Activated CD8-positive, alpha-beta memory T cell treated with anti-CD3 and anti-CD28 coated beads, Interleukin-2, amount 50 U/mL, for 1 hour (primary cell): ENCODE measurements around the gene CLPX.
"Not testable (repeated sequence)": the region's sequence is repeated elsewhere in the genome, so short reads cannot be mapped to it uniquely, and the experiment has no call there.

Experiments
- DNase-seq: peaks from one replicate; pipeline ENCODE4 v3.0.0-alpha.2; 2020; ENCODE audit errors: extremely low read depth

The CLPX gene

DNA sequence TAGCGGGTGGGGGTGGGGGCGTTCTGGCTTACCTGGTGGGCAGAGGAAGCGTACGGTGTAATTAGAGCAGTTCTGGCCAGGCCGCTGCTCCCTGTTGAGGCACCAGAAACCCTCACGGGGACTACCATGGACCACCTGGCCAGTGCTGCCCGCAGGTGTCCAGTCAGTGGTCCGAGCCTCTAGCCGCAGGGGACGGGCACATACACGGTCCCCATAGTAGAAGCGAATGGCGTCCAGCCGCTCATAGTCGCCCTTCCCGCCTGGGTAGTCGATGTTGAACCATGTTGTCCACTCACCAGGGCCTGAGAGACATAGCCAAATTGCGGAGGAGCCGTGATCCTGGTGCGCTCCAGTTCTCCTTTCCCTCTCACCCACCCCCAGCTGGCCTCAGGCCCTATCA lies 21.6 kb upstream of the CLPX start:
- no peak for DNase-seq

DNA sequence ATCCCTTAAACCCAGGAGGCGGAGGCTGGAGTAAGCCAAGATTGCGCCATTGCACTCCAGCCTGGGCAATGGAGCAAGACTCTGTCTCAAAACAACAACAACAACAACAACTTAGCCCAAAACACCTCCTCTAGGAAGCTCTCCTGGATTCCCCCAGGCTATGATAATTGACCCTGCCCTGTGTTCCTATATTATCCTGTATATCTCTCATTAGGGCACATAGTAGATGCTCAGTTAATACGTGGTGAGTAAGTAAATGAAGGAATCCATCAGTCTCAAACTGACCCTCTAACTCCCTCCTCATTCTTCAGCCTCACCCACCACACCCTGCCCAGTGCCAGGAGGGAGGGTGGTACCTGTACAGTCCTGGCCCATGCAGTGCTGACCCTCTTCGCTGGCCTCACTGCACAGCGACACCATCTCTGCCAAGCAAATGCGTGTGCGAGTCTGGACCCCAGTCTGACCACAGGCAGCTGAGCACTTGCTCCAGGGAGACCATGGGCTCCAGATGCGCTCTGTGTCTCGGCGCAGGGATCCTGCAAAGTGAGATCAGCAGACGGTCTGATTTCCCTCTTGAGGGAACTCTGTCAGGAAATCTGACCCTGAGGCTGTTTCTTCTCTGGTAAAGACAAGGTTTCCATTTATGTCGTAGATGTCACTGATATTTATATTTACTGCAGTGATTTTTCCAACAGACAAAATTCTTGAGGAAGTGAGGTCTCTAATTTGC lies 20.0 kb upstream of the CLPX start:
- DNase-seq, result no peak

DNA sequence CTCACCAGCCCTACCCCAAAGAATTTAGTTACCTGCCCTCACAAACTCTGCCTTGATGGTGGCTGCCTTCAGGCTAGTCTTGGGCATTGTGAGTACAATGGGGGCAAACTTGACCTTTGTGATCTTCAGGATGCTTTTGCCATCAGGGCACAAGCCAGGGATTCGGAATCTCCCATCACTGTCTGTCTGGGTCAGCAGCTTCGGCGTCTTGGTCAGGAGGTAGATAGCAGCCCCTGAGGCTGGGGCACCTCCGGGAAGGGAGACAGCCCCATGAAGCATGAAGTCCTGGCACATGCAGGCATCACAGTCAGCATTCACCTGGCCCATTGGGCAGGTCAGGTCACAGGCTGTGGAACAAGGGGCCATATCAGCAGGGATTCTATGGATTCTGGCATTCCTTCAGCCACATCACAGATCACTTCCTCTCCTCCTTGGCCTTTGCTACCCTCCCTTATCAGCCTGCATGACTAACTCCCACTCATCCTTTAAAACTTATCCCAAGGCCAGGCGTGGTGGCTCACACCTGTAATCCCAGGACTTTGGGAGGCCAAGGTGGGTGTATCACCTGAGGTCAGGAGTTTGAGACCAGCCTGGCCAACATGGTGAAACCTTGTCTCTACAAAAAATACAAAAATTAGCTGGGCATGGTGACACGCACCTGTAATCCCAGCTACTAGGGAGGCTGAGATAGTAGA lies 19.2 kb upstream of the CLPX start:
- no peak for DNase-seq

DNA sequence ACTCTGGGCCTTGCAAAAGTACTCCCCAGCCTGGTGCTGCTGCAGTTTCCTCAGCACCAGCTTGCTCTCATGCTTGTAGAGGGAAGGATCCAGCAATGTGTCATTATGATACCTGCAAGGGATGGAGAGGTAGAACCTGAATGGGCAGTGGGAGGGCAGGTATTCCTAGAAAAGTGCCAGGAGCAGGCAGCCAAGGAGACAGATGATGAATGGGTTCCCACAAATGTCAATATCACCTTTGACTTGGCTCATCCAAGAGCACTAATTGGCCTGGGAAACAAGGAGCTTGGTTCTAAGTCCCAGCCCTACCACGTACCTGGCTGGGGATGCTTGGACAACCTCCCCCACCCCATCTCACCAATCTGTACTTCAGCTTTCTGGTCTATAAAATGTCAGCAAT lies 16.8 kb upstream of the CLPX start:
- DNase-seq, result no peak

DNA sequence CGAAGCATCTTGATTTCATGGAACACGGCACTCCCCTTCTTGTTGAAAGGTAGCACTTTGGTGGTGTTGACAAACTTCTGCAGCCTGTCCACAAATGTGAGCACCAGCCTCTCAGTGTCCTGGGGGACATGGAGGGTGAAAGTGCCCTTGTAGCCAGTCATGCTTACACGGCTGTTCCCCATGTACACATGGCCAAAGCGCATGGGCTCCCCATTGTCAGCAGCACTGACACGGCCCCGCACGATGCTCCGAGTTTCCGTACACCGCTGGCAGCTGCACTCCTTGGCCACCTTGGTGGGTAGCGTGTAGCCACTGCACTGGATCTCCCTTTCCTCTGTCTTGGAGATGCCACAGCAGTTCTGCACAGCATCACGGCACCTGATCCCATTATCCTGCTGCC lies 13.4 kb upstream of the CLPX start:
- DNase-seq, result no peak

DNA sequence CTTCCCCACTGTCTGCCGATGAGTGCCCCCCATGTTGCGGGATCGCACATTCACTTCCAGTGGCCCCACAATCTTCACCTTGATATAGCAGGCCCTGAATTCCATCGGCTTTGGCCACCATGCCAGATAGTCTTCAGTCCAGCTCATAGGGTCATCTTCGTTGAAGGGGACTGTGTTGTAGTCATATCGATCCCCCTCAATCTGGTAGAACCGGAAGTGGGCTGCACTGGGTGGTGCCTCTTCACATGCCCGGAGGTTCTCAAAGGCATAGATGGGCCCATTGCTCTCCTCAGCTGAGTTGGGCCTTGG lies 12.1 kb upstream of the CLPX start:
- no peak for DNase-seq

DNA sequence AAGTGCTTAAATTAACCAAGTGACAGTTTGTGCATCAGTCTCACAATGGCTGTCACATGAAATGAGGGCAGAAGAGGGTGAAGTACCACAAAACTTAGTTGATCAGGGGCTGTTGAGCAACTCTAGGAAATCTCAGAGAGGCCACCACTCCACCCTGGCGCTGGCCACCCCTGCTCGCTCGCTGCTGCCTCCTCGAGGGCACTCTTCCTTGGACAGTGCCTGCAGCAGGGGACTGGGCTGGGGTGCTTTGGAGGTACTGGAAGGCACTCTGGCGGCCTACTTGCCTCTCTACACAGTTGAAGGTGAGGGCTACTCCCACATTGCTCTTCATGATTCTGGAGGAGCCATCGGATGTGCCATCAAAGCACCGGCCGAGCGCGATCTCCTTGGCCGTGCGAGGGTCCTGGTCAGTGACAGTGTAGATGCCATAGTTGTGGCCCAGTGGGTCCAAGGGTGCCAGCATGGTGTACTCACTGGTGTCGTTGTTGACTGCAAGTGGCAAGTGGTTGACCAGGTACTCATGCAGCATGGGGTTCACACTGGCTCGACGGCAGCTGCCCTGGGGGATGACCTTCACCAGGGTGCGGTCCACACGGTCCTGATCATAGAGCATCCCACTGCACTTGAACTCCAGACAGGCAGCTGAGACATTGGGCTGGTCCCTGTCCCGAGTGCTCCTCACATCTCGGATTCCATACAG lies 11.6 kb upstream of the CLPX start:
- no peak for DNase-seq

DNA sequence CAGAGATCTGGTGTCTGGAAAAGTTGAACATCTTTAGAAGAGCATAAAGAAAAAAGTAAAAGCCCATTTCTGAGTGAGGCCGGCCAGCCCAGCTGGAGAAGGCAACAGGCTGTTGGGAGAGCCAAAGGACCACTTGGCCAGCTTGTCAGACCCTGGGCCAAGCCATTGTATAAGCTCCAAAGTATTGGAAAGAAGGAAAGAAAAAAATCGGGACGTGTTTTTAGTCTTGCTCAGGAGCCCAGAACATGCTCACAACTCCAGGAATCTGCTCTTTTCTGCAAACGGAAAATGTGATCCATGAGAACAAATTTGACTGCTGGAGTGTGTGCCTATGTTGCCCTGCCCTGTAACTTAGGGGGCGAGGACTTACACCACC lies 10.4 kb upstream of the CLPX start:
- no peak for DNase-seq

DNA sequence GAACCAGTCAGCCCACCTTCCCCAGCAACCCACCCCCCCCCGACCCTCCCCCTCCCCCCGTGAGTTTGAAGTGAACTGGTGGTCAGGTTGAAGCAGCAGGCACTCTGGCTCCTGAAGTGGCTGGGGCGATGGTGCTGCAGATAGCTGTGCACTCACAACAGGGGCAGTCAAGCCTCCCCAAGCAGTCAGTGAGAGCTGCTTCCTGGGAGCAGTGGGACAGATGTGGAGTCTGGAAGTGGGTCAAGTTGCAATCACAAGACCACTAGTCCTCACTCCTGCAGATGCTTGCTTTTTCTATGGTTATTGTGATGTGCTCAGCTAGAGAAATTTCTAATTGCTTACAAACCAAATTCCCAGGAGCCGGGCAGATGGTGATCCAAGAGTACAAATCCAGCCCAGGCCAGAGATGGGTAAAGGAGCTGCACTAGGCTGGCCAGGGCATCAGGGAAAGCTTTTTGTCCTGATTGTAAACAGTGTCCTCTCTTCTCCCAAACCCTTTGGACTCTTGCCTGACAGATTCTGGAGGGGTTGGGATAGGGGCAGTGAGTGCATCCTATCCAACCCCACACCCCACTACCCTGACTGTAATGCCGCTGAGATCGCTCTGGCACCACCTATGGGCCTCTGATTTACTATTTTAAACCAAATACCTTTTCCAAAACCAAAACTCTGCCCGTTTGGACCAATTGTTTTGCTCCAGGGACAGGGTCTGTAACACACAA lies 9.8 kb upstream of the CLPX start:
- no peak for DNase-seq

DNA sequence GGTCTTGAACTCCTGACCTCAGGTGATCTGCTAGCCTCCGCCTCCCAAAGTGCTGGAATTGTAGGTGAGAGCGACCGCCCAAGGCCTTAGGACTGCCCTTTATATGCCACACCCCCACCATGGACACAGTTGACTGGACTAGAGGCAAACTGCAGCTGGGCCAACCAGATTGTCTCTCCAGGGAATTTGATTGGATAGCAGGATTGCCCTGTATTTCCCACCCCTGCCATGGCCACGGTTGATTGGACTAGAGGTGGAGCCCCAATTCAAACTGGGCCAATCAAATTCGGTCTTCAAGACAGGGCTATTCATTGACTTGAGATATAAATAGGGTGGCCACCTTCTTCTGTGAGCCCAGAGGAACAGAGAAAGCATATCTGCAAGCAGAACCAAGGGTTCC lies 6.9 kb upstream of the CLPX start:
- DNase-seq, result no peak

DNA sequence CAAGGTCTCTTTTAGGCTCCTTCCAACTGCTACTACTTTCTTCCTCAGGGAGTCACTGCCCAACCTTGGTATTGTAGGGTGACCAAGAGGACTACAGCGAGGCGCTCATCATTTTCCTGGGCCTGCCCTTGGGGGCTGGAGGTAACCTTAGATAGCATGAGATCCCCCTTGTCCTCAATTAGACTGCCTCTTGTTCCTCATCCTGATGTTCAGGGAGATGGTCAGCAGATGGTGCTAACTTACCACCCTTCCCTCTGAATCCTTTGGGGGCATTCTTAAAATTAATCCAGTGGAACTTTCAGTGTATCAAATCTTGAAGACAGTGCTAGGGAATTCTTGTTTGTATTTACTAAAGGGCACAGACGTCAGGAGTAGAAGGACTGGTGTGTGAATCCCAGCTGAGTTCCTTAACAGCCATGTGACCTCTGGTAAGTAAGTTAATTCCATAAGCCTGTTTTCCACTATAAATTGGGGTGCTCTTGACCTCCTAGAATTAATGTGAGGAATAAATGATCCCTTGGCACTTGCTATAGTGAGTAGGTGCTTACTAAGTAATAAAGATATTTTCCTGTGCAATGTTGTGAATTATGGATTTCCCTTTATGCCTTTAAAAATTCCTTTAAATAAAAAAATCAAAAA lies 4.1 kb upstream of the CLPX start:
- no peak for DNase-seq

DNA sequence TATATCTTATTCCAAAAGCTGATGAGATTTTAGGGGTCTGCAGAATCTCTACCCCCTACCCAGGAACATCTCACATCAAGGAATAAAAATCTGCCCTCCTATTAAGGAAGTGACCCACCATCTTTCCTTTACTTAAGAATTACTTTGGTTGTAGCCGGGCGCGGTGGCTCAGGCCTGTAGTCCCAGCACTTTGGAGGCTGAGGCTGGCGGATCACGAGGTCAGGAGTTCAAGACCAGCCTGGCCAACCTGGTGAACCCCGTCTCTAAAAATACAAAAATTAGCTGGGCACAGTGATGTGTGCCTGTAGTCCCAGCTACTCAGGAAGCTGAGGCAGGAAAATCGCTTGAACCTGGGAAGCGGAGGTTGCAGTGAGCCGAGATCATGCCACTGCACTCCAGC lies 3.3 kb upstream of the CLPX start:
- DNase-seq, result not testable (repeated sequence)

DNA sequence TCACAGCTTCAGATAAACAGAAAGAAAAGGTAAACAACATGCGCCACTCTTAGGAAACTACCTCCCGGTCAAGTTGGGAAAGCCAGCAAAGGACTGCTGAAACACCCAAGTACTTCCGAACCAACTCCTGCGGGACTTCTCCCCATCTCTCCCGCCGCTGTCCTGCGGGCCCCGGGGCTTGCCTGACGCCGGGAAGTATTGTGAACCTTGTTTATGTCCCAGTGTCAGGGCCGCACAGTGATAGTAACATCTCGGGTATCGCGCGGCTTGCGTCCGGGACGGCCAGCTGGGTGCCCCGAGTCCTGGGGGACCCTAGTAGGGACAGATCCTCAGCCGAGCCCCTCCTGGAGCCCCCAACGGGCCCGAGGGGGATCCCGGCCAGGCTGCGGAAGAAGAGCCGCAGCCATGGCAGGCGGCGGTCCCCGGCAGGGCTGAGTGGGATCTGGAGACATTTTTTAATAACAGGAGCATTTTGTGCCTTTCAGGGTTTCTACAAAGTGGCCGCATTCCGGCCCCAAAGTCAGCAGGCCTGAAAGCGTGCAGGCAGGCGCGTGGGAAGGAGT lies 756 bp downstream of the CLPX start:
- DNase-seq, result no peak

DNA sequence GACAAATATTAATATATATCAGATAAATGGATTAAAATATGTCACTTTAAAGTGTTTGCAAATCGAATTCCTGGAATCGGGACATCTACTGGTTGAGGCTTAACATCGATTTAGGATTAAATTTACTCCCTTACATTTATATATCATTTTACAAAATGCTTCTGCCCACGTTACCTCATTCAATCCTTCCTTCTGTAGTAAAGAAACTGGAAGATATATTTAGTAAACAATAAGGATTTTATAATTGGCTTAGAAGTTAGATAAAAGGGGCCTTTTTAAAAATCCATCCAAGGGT lies 1.3 kb downstream of the CLPX start:
- no peak for DNase-seq

DNA sequence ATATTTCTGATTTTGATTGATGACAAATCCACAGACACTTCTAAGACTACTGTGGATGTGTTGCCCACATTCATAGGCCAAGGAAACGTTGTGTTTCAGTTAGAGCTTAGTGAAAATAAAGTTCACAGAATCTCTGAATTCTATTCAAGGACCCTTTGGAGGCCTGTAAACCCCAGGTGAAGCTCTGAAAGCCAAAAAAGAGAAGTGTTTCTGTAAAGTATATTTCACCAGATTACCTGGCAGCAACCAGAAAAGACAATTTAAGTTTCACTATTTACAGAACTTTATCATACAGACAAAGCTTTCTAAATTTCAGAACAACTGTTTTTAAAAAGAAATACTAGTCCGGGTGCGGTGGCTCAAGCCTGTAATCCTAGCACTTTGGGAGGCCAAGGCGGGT lies 2.6 kb downstream of the CLPX start:
- no peak for DNase-seq

DNA sequence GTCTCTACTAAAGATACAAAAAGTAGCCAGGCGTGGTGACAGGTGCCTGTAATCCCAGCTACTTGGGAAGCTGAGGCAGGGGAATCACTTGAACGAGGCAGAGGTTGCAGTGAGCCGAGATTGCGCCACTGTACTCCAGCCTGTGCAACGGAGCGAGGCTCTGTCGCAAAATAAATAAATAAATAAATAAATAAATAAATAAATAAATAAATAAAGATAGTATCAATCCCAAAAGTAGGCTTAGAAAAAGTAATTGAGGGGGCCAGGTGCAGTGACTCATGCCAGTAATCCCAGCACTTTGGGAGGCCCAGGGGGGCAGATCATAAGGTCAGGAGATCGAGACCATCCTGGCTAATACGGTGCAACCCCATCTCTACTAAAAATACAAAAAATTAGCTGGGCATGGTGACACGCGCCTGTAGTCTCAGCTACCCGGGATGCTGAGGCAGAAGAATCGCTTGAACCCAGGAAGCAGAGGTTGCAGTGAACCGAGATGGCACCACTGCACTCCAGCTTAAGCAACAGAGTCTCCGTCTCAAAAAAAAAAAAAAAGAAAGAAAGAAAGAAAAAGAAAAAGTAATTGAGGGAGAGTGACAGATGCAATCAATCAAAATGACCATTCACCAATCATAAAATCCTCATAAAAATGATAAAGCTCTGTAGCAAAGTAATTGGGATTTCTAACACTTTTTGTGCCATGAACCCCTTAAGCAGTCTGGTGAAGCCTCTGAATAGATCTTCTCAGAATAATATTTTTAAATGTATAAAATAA lies 3.4 kb downstream of the CLPX start:
- DNase-seq, result not testable (repeated sequence)

DNA sequence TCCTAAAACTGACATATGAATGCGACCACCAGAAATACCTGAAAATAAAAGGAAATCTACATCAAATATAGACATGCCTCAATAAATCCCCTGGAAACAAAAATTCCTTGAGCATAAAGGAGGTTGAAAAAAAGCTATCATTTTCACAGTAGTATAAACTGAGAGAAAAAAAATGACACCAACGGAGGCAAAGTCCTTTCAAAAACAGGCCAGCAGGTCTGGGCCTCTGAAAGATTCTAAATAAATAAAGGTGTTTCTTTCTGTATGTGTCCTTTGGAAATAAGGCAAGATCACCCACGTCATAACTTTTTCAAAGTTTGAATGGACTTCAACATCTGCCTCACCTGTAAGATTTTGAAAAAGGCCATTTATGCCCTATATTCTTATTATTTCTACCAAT lies 5.0 kb downstream of the CLPX start:
- DNase-seq, result no peak

DNA sequence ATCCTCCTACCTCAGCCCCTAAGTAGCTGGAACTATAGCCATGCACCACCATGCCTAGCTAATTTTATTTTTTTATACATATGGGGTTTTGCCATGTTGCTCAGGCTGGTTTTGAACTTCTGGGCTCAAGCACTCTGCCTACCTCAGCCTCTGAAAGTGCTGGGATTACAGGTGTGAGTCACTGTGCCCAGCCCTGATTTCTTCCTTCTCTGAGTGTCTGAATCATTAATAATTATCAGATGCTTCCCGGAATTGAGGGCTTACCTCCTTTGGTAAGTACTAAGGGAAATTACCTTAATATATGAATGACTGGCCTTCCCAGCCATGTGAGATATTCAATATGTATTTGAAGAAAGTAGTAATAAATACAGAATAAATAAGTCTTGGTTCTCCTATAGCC lies 7.2 kb downstream of the CLPX start:
- DNase-seq, result no peak

DNA sequence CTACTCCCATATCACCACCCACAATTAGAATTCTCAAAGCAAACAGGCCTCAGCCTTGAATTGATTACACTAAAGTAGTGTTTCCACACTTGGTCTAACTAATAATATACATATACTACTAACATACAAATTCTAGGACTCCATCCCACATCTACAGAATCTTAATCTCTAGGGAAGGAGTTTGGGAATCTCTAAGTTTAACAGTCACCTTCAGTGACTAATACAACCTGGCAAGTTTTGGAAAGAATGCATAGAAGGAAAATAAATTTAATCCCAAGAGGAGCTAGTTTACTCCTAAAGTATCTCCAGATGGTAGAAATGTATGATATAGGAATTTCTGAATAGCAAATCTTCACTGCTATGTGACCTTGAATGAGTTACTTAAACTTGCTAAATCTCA lies 9.1 kb downstream of the CLPX start:
- no peak for DNase-seq

DNA sequence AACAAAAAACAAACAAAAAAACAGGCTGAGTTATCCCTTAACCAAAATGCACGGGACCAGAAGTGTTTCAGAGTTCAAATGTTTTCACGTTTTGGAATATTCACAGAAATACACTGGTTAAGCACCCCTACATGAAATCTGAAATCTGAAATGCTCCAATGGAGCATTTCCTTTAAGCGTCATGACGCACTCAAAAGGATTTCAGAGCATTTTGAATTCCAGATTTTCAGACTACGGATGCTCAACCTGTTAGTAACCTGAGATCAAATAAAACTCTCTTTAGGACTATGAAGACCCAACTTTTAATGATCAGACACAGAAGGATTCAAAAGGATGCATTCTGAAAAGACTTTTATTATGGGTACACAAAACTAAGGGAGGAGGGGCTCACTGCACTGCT lies 9.6 kb downstream of the CLPX start:
- no peak for DNase-seq

DNA sequence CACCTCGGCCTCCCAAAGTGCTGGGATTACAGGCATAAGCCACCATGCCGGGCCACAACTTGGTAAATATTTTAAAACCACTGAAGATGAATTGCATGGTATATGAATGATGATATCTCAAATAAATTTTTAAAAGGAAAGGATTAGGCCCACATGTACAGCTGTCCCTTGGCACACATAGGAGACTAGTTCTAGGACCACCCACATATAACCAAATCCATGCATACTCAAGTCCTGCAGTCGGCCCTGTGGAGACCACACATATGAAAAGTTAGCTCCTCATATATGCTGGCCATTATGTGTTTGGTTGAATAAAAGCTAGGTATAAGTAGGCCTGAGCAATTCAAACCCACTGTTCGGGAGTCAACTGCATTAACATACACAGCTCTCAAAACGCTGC lies 10.6 kb downstream of the CLPX start:
- DNase-seq, result no peak
